Keratinocyte (primary cell): ENCODE data around the gene CEACAM18. TPM values are rescaled to one million over a fixed set of nuclear protein-coding genes. Genes with fewer than 3 reads are reported as not detected.

Experiments used
- DNase-seq: peaks from one replicate; pipeline ENCODE4 v3.0.0-alpha.2; 2011; ENCODE audit warnings: low read depth, missing footprints, low spot score
- FAIRE-seq: peaks from 2 replicates; lab custom pipeline; 2011; peaks lifted over from hg19 to GRCh38; lab: Jason Lieb, UNC
- H2AFZ ChIP-seq: 2 replicates; pipeline ENCODE4 v1.6.0; 2012; ENCODE audit warnings: low read length, control low read depth, inconsistent platforms; ENCODE audit not compliant: control insufficient read depth
- H3K27ac ChIP-seq: 2 replicates; pipeline ENCODE4 v1.5.1; 2011; ENCODE audit warnings: low read length; ENCODE audit not compliant: control insufficient read depth, insufficient read depth
- H3K27me3 ChIP-seq: 3 replicates; pipeline ENCODE4 v1.6.0; 2011; ENCODE audit warnings: low read length; ENCODE audit not compliant: control insufficient read depth, insufficient read depth; ENCODE audit errors: extremely low read depth
- H3K36me3 ChIP-seq, 2 experiments: 2 replicates in 1 of 2; 3 replicates in 1 of 2; pipeline ENCODE4 v1.5.1; 2011; ENCODE audit warnings: low read length in 2 of 2, mild to moderate bottlenecking in 1 of 2; ENCODE audit not compliant: control insufficient read depth in 2 of 2, insufficient read depth in 2 of 2; ENCODE audit errors: extremely low read depth in 1 of 2
- H3K4me1 ChIP-seq: 3 replicates; pipeline ENCODE4 v1.5.1; 2011; ENCODE audit warnings: low read length; ENCODE audit not compliant: control insufficient read depth, insufficient read depth; ENCODE audit errors: extremely low read depth
- H3K4me2 ChIP-seq: 3 replicates; pipeline ENCODE4 v1.6.0; 2011; ENCODE audit warnings: low read depth, low read length; ENCODE audit not compliant: control insufficient read depth, insufficient read depth; ENCODE audit errors: extremely low read depth
- H3K4me3 ChIP-seq, 3 experiments: fragments of 200-600 bp in 1 of 3; sonication (generic) in 1 of 3; 2 replicates in 2 of 3; 3 replicates in 1 of 3; pipeline ENCODE4 v1.5.1; 2011 to 2016; ENCODE audit warnings: low read length in 3 of 3, mild to moderate bottlenecking in 3 of 3, control low read depth in 2 of 3, inconsistent platforms in 1 of 3, low read depth in 1 of 3, mixed read lengths in 1 of 3, mixed run types in 1 of 3, moderate library complexity in 1 of 3; ENCODE audit not compliant: control insufficient read depth in 2 of 3, insufficient read depth in 2 of 3; ENCODE audit errors: extremely low read depth in 1 of 3
- H3K79me2 ChIP-seq: 2 replicates; pipeline ENCODE4 v1.6.0; 2012; ENCODE audit warnings: low read length; ENCODE audit not compliant: control insufficient read depth, insufficient read depth
- H3K9ac ChIP-seq: 3 replicates; pipeline ENCODE4 v1.6.0; 2011; ENCODE audit warnings: low read length; ENCODE audit not compliant: control insufficient read depth, insufficient read depth; ENCODE audit errors: extremely low read depth
- H3K9me1 ChIP-seq: 3 replicates; pipeline ENCODE4 v1.6.0; 2011; ENCODE audit warnings: low read length; ENCODE audit not compliant: control insufficient read depth, insufficient read depth; ENCODE audit errors: extremely low read depth
- H3K9me3 ChIP-seq: 2 replicates; pipeline ENCODE4 v1.5.1; 2012; ENCODE audit warnings: low read depth, low read length; ENCODE audit not compliant: control insufficient read depth
- H4K20me1 ChIP-seq: 3 replicates; pipeline ENCODE4 v1.6.0; 2011; ENCODE audit warnings: low read length; ENCODE audit not compliant: control insufficient read depth, insufficient read depth; ENCODE audit errors: extremely low read depth
- CTCF ChIP-seq, 3 experiments: IDR thresholded peaks in 1 of 3; conservative IDR thresholded peaks in 1 of 3; optimal IDR thresholded peaks in 1 of 3; 2 replicates in 2 of 3; 3 replicates in 1 of 3; pipeline versions ENCODE3 to v1.5.1; 2011; ENCODE audit warnings: low read length in 3 of 3, mild to moderate bottlenecking in 3 of 3, moderate library complexity in 2 of 3, control low read depth in 1 of 3, inconsistent platforms in 1 of 3; ENCODE audit not compliant: insufficient read depth in 2 of 3; ENCODE audit errors: extremely low read depth in 1 of 3
- EZH2 ChIP-seq: IDR thresholded peaks from one replicate; pipeline ENCODE4 v1.6.1; 2012; ENCODE audit warnings: inconsistent platforms, mild to moderate bottlenecking, low read length, moderate library complexity
- dilution Hi-C: fragments of 300-500 bp; cut with MboI; formaldehyde crosslinking; loops from one replicate; pipeline ENCODE4 v1.7.0; 2020; ENCODE audit warnings: low sequenced_read_pairs; ENCODE audit not compliant: extremely low pct_ligation_motif_present
- polyA plus RNA-seq, 5 experiments: library from polyadenylated mRNA; depleted of rRNA in 3 of 5; stranded (reverse) in 3 of 5; stranded (forward) in 1 of 5; unstranded in 1 of 5; fragments of >200 nt; gene quantifications; 1 replicate in 1 of 5; 2 replicates in 3 of 5; 3 replicates in 1 of 5; pipeline versions ENCODE4 v1.2.1 to v1.2.3, GENCODE V29; 2011 to 2012; ENCODE audit warnings: missing spikeins in 2 of 5, low read depth in 1 of 5, low replicate concordance in 1 of 5

Gene CEACAM18
- polyA plus RNA-seq, 1 donor (not counting 4 experiments of a cell fraction or from before 2014, with no cell fraction given), result not detected

- H4K20me1 ChIP-seq, result no peaks in the 10 kb centered on the region
- FAIRE-seq (no peak), DNase-seq (no peak)
- no peaks in the 10 kb centered on the region for H3K27me3 ChIP-seq
- no peaks in the 10 kb centered on the region for H3K9me1 ChIP-seq
- no peak overlapping the region for H2AFZ ChIP-seq
- H3K36me3 ChIP-seq, result no peaks in the 10 kb centered on the region
- H3K9ac ChIP-seq, result no peak overlapping the region
- dilution Hi-C loops, result no loop called here
- no peak overlapping the region for H3K4me3 ChIP-seq
- no peaks in the 10 kb centered on the region for H3K9me3 ChIP-seq
- no peak overlapping the region for H3K4me2 ChIP-seq
- TF ChIP-seq EZH2, result no peak
- H3K4me1 ChIP-seq, result no peaks in the 10 kb centered on the region
- H3K79me2 ChIP-seq, result no peaks in the 10 kb centered on the region
- no peak overlapping the region for H3K27ac ChIP-seq
Observed at GRCh38 chr19:51440052-51440451, 38.3 kb upstream of the CEACAM18 start.

- H2AFZ ChIP-seq, result no peak overlapping the region
- dilution Hi-C loops, result no loop called here
- TF ChIP-seq EZH2 (no peak), CTCF (optimal IDR thresholded peaks at IDR 0.05 in 1 of 3, IDR thresholded peaks at IDR 0.05 in 1 of 3, conservative IDR thresholded peaks at IDR 0.05 in 1 of 3; ENCODE audit: extremely low read depth in 1 of 3, insufficient read depth in 2 of 3, low read length in 3 of 3) (no peak)
- H3K4me3 ChIP-seq, result no peak overlapping the region
- DNase-seq (no peak), FAIRE-seq (no peak)
- no peak overlapping the region for H3K27ac ChIP-seq
- no peaks in the 10 kb centered on the region for H3K9me3 ChIP-seq
- no peaks in the 10 kb centered on the region for H3K4me1 ChIP-seq
- no peaks in the 10 kb centered on the region for H3K9me1 ChIP-seq
- no peaks in the 10 kb centered on the region for H4K20me1 ChIP-seq
- H3K36me3 ChIP-seq, result no peaks in the 10 kb centered on the region
- H3K27me3 ChIP-seq, result no peaks in the 10 kb centered on the region
- H3K79me2 ChIP-seq, result no peaks in the 10 kb centered on the region
- no peak overlapping the region for H3K4me2 ChIP-seq
- no peak overlapping the region for H3K9ac ChIP-seq
Observed at GRCh38 chr19:51440846-51441409, 37.4 kb upstream of the CEACAM18 start.
